Measurements from ENCODE around the gene PIGH. TPM values are rescaled to one million over a fixed set of nuclear protein-coding genes. Genes with fewer than 3 reads are reported as not detected.
"Not testable (repeated sequence)": the region's sequence is repeated elsewhere in the genome, so short reads cannot be mapped to it uniquely, and the experiment has no call there.

Gene PIGH
- total RNA-seq, 2 donors from 2014 or later: 32.7 to 34.5 TPM

DNA sequence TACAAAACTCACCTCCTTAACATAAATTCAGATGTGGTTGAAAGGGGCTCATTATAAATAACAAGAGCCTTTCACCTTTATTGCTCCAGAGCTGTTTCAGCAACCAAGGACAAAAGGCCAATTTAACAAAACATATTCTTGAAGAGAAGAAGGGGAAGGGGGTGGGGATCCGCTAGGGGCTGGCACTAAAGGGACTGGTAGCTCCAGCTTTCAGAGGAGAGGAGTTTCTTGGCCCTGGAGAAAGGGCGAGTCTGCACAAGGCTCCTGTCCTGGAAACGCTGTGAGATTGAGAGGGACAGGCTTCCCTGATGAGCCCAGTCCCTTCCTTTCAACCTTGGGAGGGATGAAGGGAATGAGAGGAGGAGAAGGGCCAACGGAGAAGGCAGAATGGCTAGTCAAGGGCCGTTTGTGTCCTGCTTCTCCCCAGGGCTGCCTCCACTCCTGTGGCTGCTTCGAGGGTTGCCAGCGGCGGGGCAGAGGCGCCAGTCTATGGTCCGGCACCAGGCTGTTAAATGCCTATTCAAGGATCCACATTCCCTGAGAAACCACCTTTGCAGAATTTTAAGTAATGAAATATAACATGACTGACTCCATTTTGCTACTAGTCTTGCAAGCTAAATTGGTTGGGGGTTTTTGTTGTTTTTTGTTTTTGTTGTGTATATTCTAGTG, 9.7 kb upstream of the PIGH start:
- H3K9me3 ChIP-seq: no peaks in the 10 kb centered on the region
- TF ChIP-seq, protein P1, sequence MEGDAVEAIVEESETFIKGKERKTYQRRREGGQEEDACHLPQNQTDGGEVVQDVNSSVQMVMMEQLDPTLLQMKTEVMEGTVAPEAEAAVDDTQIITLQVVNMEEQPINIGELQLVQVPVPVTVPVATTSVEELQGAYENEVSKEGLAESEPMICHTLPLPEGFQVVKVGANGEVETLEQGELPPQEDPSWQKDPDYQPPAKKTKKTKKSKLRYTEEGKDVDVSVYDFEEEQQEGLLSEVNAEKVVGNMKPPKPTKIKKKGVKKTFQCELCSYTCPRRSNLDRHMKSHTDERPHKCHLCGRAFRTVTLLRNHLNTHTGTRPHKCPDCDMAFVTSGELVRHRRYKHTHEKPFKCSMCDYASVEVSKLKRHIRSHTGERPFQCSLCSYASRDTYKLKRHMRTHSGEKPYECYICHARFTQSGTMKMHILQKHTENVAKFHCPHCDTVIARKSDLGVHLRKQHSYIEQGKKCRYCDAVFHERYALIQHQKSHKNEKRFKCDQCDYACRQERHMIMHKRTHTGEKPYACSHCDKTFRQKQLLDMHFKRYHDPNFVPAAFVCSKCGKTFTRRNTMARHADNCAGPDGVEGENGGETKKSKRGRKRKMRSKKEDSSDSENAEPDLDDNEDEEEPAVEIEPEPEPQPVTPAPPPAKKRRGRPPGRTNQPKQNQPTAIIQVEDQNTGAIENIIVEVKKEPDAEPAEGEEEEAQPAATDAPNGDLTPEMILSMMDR (IDR thresholded peaks at IDR 0.05): no peak
- H3K36me3 ChIP-seq: no peaks in the 10 kb centered on the region
- no peaks in the 10 kb centered on the region for H3K4me1 ChIP-seq (ENCODE audit: control insufficient read depth in 1 of 2, low read depth in 2 of 2)
- no peak overlapping the region for H3K4me3 ChIP-seq
- DNase-seq (ENCODE audit: low spot score) (no peak), ATAC-seq (ENCODE audit: insufficient number of reproducible peaks, low FRiP score, low read depth) (no peak)
- H3K27ac ChIP-seq: no peak overlapping the region
- no peaks in the 10 kb centered on the region for H3K27me3 ChIP-seq (replicated peaks; ENCODE audit: insufficient read depth)

DNA sequence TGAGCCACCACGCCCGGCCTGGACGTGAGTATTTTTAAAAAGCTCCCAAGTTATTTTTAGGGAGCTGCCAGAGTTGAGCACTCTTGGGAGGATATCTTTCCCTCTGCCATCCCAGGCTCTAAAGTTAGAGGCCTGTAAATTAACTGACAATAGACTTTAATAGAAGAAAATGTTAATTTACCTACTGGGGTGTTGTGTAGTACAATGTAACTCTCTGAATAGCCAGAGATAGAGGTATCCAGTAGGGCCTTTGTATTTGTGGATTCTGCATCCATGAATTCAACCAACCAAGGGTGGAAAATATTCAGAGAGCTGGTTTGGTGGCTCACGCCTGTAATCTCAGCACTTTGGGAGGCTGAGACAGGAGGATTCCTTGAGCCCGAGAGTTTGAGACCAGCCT, 7.6 kb upstream of the PIGH start:
- H3K36me3 ChIP-seq: no peaks in the 10 kb centered on the region
- no peaks in the 10 kb centered on the region for H3K9me3 ChIP-seq
- no peaks in the 10 kb centered on the region for H3K4me1 ChIP-seq (ENCODE audit: control insufficient read depth in 1 of 2, low read depth in 2 of 2)
- ATAC-seq (ENCODE audit: insufficient number of reproducible peaks, low FRiP score, low read depth) (no peak), DNase-seq (ENCODE audit: low spot score) (no peak)
- no peaks in the 10 kb centered on the region for H3K27me3 ChIP-seq (replicated peaks; ENCODE audit: insufficient read depth)
- no peak overlapping the region for H3K27ac ChIP-seq
- no peak overlapping the region for H3K4me3 ChIP-seq
- TF ChIP-seq, protein P1 (IDR thresholded peaks at IDR 0.05): no peak

DNA sequence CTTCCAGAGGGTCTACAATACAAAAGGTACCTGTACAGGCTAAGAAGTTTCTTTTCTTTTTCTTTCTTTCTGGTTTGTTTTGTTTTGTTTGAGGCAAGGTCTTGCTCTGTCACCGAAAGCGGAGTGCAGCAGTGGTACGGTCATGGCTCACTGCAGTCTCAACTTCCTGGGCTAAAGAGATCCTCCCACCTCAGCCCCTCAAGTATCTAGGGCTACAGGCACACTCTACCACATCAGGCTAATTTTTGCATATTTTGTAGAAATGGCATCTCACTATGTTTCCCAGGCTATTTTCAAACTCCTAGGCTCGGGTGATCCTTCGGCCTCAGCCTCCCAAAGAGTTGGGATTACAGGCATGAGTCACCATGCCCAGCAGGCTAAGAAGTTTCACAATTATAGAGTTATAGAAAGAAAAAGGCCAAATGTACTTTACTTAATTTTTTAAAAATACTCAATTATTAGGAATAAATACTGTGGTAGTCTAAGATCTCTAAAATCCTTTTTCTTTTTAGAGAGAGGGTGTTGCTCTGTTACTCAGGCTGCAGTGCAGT, 3.0 kb upstream of the PIGH start:
- DNase-seq (ENCODE audit: low spot score) (no peak), ATAC-seq (ENCODE audit: insufficient number of reproducible peaks, low FRiP score, low read depth) (no peak)
- H3K4me1 ChIP-seq (ENCODE audit: control insufficient read depth in 1 of 2, low read depth in 2 of 2): peaks cover 0 to 16% of the 10 kb centered on the region in 2 donors
- no peaks in the 10 kb centered on the region for H3K9me3 ChIP-seq
- TF ChIP-seq, protein P1 (IDR thresholded peaks at IDR 0.05): no peak
- H3K27me3 ChIP-seq (replicated peaks; ENCODE audit: insufficient read depth): no peaks in the 10 kb centered on the region
- no peak overlapping the region for H3K4me3 ChIP-seq
- H3K27ac ChIP-seq: no peak overlapping the region
- no peaks in the 10 kb centered on the region for H3K36me3 ChIP-seq

DNA sequence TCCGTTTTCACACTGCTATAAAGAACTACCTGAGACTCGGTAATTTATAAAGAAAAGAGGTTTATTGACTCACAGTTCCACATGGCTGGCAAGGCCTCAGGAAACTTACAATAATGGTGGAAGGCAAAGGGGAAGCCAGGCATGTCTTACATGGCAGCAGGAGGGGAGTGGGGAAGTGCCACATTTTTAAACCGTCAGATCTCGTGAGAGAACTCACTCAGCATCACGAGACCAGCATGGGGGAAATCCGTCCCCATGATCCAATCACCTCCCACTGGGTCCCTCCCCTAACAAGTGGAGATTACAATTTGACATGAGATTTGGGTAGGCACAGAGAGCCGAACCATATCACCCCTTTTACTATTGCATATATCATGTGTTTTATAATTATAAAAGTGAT, 2.0 kb upstream of the PIGH start:
- no peak overlapping the region for H3K4me3 ChIP-seq
- H3K36me3 ChIP-seq: no peaks in the 10 kb centered on the region
- H3K27me3 ChIP-seq (replicated peaks; ENCODE audit: insufficient read depth): no peaks in the 10 kb centered on the region
- TF ChIP-seq, protein P1 (IDR thresholded peaks at IDR 0.05): no peak
- H3K9me3 ChIP-seq: no peaks in the 10 kb centered on the region
- no peak for DNase-seq (ENCODE audit: low spot score)
- ATAC-seq (ENCODE audit: insufficient number of reproducible peaks, low FRiP score, low read depth): no peak
- peaks cover 0 to 16% of the 10 kb centered on the region in 2 donors for H3K4me1 ChIP-seq (ENCODE audit: control insufficient read depth in 1 of 2, low read depth in 2 of 2)
- no peak overlapping the region for H3K27ac ChIP-seq

DNA sequence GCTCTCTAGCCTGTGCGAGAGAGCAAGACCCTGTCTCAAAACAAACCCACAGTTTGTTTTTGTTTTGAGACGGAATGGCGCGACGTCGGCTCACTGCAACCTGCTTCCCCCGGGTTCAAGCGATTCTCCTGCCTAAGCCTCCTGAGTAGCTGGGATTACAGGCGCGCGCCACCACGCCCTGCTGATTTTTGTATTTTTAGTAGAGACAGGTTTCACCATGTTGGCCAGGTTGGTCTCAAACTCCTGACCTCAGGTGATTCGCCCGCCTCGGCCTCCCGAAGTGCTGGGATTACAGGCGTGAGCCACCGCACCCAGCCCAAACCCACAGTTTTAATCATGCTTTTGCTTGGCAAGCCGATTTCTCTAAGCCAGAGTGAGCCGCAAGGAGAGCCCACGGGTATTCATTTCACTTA, 500 bp upstream of the PIGH start:
- not testable (repeated sequence) for H3K27me3 ChIP-seq (replicated peaks; ENCODE audit: insufficient read depth); H3K36me3 ChIP-seq; H3K9me3 ChIP-seq; ATAC-seq (ENCODE audit: insufficient number of reproducible peaks, low FRiP score, low read depth); DNase-seq (ENCODE audit: low spot score)
- H3K4me1 ChIP-seq (ENCODE audit: control insufficient read depth in 1 of 2, low read depth in 2 of 2): peaks cover 0 to 16% of the 10 kb centered on the region in 2 donors
- peak overlapping the region; percentile 87 to 90 for H3K27ac ChIP-seq
- H3K4me3 ChIP-seq: peak overlapping the region; percentile 98
